Stimulated activated CD4-positive, alpha-beta T cell treated with anti-CD3 and anti-CD28 coated beads, TNF-alpha, amount 100 ng/mL, for 48 hours (primary cell): Measurements from ENCODE around the gene GABBR2.

Source experiments
- DNase-seq, 3 donors: peaks; one replicate each; pipeline ENCODE4 v3.0.0-alpha.2; 2020; ENCODE audit warnings: low read depth in 3 of 3

GABBR2 gene

GRCh38 chr9:98370300-98370975, 338.3 kb downstream of the GABBR2 start:
- DNase-seq = no peak

GRCh38 chr9:98369896-98370295, 338.8 kb downstream of the GABBR2 start:
- no peak for DNase-seq

- no peak for DNase-seq
Observed at GRCh38 chr9:98369471-98369870, 339.3 kb downstream of the GABBR2 start.

- DNase-seq = no peak
Observed at GRCh38 chr9:98369066-98369425, 339.7 kb downstream of the GABBR2 start.

- DNase-seq = no peak
Observed at GRCh38 chr9:98368366-98369065, 340.2 kb downstream of the GABBR2 start.

- no peak for DNase-seq
Observed at GRCh38 chr9:98367923-98368322, 340.8 kb downstream of the GABBR2 start.

- no peak for DNase-seq
Observed at GRCh38 chr9:98367371-98367900, 341.3 kb downstream of the GABBR2 start.

GRCh38 chr9:98365781-98366180, 343.0 kb downstream of the GABBR2 start:
- DNase-seq = no peak

GRCh38 chr9:98365227-98365669, 343.5 kb downstream of the GABBR2 start:
- peak in 1 of 3 donors; percentile 14 for DNase-seq

GRCh38 chr9:98364086-98364485, 344.6 kb downstream of the GABBR2 start:
- DNase-seq = no peak

GRCh38 chr9:98363644-98364043, 345.1 kb downstream of the GABBR2 start:
- DNase-seq = no peak

GRCh38 chr9:98362624-98363252, 346.0 kb downstream of the GABBR2 start:
- no peak for DNase-seq

GRCh38 chr9:98361645-98362044, 347.1 kb downstream of the GABBR2 start:
- DNase-seq = no peak

- DNase-seq = no peak
Observed at GRCh38 chr9:98360176-98360708, 348.5 kb downstream of the GABBR2 start.

- DNase-seq = no peak
Observed at GRCh38 chr9:98359569-98359968, 349.2 kb downstream of the GABBR2 start.

GRCh38 chr9:98357921-98358535, 350.7 kb downstream of the GABBR2 start:
- no peak for DNase-seq

GRCh38 chr9:98356953-98357690, 351.6 kb downstream of the GABBR2 start:
- DNase-seq = no peak

GRCh38 chr9:98356326-98356725, 352.4 kb downstream of the GABBR2 start:
- DNase-seq = no peak

- DNase-seq = no peak
Observed at GRCh38 chr9:98351370-98351769, 357.4 kb downstream of the GABBR2 start.

GRCh38 chr9:98347642-98348041, 361.1 kb downstream of the GABBR2 start:
- no peak for DNase-seq

- DNase-seq = no peak
Observed at GRCh38 chr9:98345011-98345410, 363.7 kb downstream of the GABBR2 start.
